ENCODE measurements around the gene UPF3A.
"Not testable (repeated sequence)": the region's sequence is repeated elsewhere in the genome, so short reads cannot be mapped to it uniquely, and the experiment has no call there.

UPF3A gene

DNA sequence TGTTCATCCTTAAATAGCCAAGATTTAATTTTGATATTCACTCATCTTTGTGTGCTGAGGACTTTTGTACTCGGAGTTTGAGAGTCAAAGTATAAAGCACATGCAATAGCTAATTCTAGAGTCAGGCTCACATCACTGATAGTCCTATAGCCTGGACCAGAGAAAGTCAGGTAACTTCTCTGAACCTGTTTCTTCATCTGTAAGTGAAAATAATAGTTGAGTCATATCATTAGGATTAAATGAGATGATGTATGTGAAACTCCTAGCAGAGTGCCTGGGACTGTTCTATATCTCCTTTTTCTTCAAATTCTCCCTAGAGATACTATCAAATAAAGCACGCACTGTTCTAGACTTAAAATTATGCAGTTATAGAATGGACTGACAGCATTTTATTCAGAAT lies 41.9 kb downstream of the UPF3A start:
- DNase-seq (ENCODE audit: low spot score in 2 of 2) (no peak), ATAC-seq (ENCODE audit: low read depth) (no peak)
- Mint-ChIP-seq H3K4me3 (no peak overlapping the region), H3K36me3 (peaks cover 43% of the 10 kb centered on the region), H3K27me3 (no peaks in the 10 kb centered on the region), H3K4me1 (peaks cover 31% of the 10 kb centered on the region), H3K9me3 (no peaks in the 10 kb centered on the region), H3K27ac (no peak overlapping the region)

DNA sequence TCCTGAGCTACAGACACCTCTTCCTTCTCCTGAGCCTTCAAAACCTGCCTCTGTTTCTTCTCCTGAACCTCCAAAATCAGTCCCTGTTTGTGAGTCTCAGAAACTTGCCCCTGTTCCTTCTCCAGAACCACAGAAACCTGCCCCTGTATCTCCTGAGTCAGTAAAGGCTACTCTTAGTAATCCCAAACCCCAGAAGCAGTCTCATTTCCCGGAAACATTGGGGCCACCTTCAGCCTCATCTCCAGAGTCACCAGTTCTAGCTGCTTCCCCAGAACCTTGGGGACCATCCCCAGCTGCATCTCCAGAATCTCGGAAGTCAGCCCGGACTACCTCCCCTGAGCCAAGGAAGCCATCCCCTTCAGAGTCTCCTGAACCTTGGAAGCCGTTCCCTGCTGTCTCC lies 42.9 kb downstream of the UPF3A start:
- Mint-ChIP-seq H3K4me1 (peaks cover 28% of the 10 kb centered on the region), H3K27ac (peak overlapping the region; percentile 85), H3K4me3 (no peak overlapping the region), H3K9me3 (no peaks in the 10 kb centered on the region), H3K27me3 (no peaks in the 10 kb centered on the region), H3K36me3 (peaks cover 40% of the 10 kb centered on the region)
- DNase-seq (ENCODE audit: low spot score in 2 of 2) (no peak), ATAC-seq (ENCODE audit: low read depth) (no peak)

DNA sequence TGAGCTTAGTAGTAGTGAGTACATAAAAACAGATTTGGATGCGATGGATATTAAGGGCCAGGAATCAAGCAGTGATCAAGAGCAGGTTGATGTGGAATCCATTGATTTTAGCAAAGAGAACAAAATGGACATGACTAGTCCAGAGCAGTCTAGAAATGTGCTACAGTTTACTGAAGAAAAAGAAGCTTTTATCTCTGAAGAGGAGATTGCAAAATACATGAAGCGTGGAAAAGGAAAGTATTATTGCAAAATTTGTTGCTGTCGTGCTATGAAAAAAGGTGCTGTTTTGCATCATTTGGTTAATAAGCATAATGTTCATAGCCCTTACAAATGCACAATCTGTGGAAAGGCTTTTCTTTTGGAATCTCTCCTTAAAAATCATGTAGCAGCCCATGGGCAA lies 44.3 kb downstream of the UPF3A start:
- ATAC-seq (ENCODE audit: low read depth) (no peak), DNase-seq (ENCODE audit: low spot score in 2 of 2) (no peak)
- Mint-ChIP-seq H3K9me3 (no peaks in the 10 kb centered on the region), H3K4me3 (no peak overlapping the region), H3K36me3 (peaks cover 30% of the 10 kb centered on the region), H3K4me1 (peaks cover 18% of the 10 kb centered on the region), H3K27me3 (no peaks in the 10 kb centered on the region), H3K27ac (peak overlapping the region; percentile 85)

DNA sequence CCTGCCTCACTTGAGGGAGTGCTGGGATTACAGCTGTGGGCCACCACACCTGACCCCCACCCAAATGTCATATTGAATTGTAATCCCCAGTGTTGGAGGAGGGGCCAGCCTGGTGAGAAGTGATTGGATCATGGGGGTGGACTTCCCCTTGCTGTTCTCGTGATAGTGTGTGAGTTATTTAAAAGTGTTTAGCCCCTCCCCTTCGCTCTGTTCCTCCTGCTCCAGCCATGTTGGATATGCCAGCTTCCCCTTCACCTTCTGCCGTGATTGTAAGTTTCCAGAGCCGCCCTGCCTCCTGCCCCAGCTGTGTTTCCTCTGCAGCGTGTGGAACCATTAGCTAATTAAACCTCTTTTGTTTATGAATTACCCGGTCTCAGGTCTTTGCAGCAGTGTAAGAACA lies 46.6 kb downstream of the UPF3A start:
- peaks cover 14% of the 10 kb centered on the region for H3K4me1 Mint-ChIP-seq
- ATAC-seq (ENCODE audit: low read depth) (no peak), DNase-seq (ENCODE audit: low spot score in 2 of 2) (no peak)
- no peak overlapping the region for H3K4me3 Mint-ChIP-seq
- peak overlapping the region; percentile 50 for H3K27ac Mint-ChIP-seq
- H3K9me3 Mint-ChIP-seq, result no peaks in the 10 kb centered on the region
- peaks cover 23% of the 10 kb centered on the region for H3K36me3 Mint-ChIP-seq
- H3K27me3 Mint-ChIP-seq, result no peaks in the 10 kb centered on the region

- DNase-seq (ENCODE audit: low spot score in 2 of 2) (no peak), ATAC-seq (ENCODE audit: low read depth) (no peak)
- H3K4me1 Mint-ChIP-seq, result peaks cover 14% of the 10 kb centered on the region
- no peaks in the 10 kb centered on the region for H3K9me3 Mint-ChIP-seq
- H3K4me3 Mint-ChIP-seq, result no peak overlapping the region
- no peaks in the 10 kb centered on the region for H3K27me3 Mint-ChIP-seq
- H3K36me3 Mint-ChIP-seq, result peaks cover 23% of the 10 kb centered on the region
- H3K27ac Mint-ChIP-seq, result peak overlapping the region; percentile 50
Observed at GRCh38 chr13:114328595-114328994, 47.2 kb downstream of the UPF3A start.

DNA sequence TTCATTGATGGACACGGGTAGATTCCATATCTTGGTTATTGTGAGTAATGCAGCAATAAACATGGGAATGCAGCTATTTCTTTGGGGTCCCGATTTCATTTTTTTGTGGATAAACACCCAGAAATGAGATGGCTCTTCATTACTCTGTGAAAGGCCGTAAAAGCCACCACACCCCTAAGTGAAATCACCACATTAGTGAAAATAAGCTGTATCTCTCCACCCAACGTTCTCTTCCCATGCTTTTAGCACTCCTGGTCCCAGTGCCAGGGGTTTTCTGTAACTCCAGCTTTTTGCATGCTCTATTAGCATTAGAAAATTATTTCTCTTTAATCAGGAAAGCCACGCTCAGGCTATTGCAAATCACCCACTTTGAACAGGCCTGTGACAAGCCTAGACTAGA lies 48.7 kb downstream of the UPF3A start:
- DNase-seq (ENCODE audit: low spot score in 2 of 2) (no peak), ATAC-seq (ENCODE audit: low read depth) (no peak)
- Mint-ChIP-seq H3K36me3 (peaks cover 10% of the 10 kb centered on the region), H3K27ac (no peak overlapping the region), H3K9me3 (no peaks in the 10 kb centered on the region), H3K4me3 (no peak overlapping the region), H3K4me1 (peaks cover 25% of the 10 kb centered on the region), H3K27me3 (no peaks in the 10 kb centered on the region)

GRCh38 chr13:114333881-114334280 lies 52.5 kb downstream of the UPF3A start:
- peaks cover 14% of the 10 kb centered on the region for H3K4me1 Mint-ChIP-seq
- not testable (repeated sequence) for H3K27me3 Mint-ChIP-seq; H3K9me3 Mint-ChIP-seq; H3K36me3 Mint-ChIP-seq; DNase-seq (ENCODE audit: low spot score in 2 of 2); ATAC-seq (ENCODE audit: low read depth)
- H3K4me3 Mint-ChIP-seq, result peak overlapping the region; percentile 68
- H3K27ac Mint-ChIP-seq, result peak overlapping the region; percentile 83

DNA sequence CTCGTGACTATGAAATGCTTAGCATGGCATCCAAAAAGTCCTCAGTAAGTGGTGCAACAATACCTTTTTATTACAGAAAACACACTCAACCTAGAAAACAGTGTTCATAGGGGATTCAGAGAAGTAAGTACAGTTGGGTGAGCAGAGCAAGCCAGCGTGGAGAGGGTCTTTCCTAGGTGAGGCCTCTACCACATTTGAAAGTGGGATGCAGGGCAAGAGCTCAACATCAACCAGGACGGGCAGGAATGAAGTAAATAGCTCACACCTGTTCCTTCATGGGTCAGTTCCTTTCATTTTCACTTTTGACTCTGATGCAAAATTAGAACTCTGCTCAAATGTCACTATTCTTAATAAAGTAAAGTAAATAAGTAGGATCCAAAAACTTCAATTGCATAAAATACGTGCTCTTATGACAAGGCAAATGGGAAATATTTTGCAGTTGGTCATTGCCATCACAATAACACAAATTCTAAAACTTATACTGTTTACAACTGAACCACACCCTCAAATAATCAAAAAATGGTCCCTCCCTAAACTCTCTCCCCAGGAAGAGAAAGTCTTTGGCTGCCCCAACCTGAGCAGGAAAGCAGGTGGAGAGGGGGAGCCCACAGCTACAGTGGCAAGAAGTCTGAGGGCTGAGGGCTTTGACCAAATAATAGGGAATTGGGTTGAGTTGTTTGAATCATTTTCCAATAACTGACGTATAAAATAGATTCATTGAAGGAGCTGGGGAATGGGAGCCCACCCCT lies 53.1 kb downstream of the UPF3A start:
- H3K9me3 Mint-ChIP-seq, result no peaks in the 10 kb centered on the region
- H3K27ac Mint-ChIP-seq, result peak overlapping the region; percentile 83
- H3K36me3 Mint-ChIP-seq, result no peaks in the 10 kb centered on the region
- no peaks in the 10 kb centered on the region for H3K27me3 Mint-ChIP-seq
- ATAC-seq (ENCODE audit: low read depth) (peak; percentile 41), DNase-seq (ENCODE audit: low spot score in 2 of 2) (no peak)
- peaks cover 14% of the 10 kb centered on the region for H3K4me1 Mint-ChIP-seq
- peak overlapping the region; percentile 68 for H3K4me3 Mint-ChIP-seq

- not testable (repeated sequence) for H3K9me3 Mint-ChIP-seq; H3K27ac Mint-ChIP-seq; H3K36me3 Mint-ChIP-seq; DNase-seq (ENCODE audit: low spot score in 2 of 2); ATAC-seq (ENCODE audit: low read depth); H3K4me3 Mint-ChIP-seq; H3K27me3 Mint-ChIP-seq
- peaks cover 18% of the 10 kb centered on the region for H3K4me1 Mint-ChIP-seq
Observed at GRCh38 chr13:114336457-114336856, 55.1 kb downstream of the UPF3A start.

- Mint-ChIP-seq H3K4me1 (peaks cover 14% of the 10 kb centered on the region), H3K27ac (no peak overlapping the region), H3K27me3 (no peaks in the 10 kb centered on the region), H3K4me3 (no peak overlapping the region), H3K36me3 (no peaks in the 10 kb centered on the region), H3K9me3 (no peaks in the 10 kb centered on the region)
- no peak for ATAC-seq (ENCODE audit: low read depth)
- no peak for DNase-seq (ENCODE audit: low spot score in 2 of 2)
Observed at GRCh38 chr13:114338959-114339358, 57.6 kb downstream of the UPF3A start.

DNA sequence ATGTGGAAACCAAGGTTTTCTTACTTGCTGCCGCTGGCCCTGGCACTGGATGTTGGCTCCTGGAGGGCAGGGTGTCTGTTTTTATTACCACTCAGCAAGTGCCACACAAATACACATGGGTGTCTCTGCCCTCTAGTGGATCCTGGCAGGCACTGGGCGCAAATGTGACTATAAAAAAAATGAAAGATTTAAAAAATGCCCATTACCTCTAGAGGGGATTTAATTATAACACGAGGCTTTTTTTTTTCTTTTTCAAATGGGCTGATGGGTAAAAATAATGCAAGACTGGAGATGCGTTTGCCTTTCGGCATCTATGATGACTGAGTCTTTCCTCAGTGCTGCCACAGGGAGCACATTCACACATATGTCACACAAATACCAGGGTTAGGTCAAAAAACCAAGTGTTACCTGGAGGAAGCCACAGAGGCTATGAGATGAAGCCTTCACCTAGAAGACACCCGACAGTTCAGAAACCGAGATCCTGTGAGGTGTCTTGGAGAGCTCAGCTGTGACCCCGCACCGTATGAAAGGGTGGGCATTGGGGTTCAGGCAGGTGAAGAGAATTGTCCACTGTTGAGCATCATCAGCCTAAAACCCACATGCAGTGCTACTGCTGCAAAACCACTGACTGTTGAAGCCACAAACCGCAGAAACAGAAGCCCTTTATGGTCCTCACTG lies 58.6 kb downstream of the UPF3A start:
- Mint-ChIP-seq H3K36me3 (no peaks in the 10 kb centered on the region), H3K4me1 (peaks cover 6% of the 10 kb centered on the region), H3K27me3 (no peaks in the 10 kb centered on the region), H3K4me3 (no peak overlapping the region), H3K9me3 (no peaks in the 10 kb centered on the region), H3K27ac (no peak overlapping the region)
- ATAC-seq (ENCODE audit: low read depth), result peak; percentile 54
- DNase-seq (ENCODE audit: low spot score in 2 of 2), result peak in 1 of 2 donors; percentile 38

DNA sequence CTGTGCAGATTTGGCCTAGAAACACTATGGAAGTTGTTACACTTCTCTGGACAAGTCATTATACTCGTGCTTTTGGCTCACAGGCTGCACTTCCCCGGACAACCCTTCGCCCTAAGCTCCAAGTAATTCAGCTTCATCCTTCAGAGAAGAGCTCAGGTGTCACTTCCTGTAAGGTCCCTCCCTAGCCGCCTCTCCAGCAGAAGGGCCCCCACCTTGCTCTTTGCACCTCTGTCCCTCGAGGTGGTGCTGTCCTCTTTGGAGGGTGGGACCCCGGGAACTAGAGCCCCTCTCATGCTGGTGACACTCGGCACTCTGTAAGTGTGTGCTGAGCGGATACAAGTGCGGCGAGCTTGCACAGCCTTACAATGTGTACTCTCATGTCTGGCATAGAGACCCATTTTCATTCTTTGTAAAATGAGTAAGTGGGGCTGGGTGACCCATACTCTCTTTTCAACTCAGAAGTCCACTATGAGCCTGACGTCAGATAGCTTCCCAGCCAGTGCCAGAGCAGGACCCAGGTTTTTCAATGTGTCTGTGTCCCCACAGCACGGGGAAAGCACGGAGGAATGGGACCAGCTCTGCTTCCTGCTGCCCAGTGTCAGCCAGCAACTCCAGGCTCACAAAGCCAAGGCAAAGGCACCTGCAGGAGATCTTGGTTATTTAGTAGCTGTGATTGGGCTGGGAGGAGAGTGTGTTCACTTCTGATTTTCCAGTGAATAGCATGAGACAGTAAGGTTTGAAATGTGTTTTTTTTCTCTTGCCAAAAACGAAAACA lies 59.8 kb downstream of the UPF3A start:
- Mint-ChIP-seq H3K27me3 (no peaks in the 10 kb centered on the region), H3K36me3 (no peaks in the 10 kb centered on the region), H3K27ac (no peak overlapping the region), H3K9me3 (no peaks in the 10 kb centered on the region), H3K4me3 (no peak overlapping the region), H3K4me1 (peaks cover 4% of the 10 kb centered on the region)
- no peak for ATAC-seq (ENCODE audit: low read depth)
- DNase-seq (ENCODE audit: low spot score in 2 of 2), result no peak

GRCh38 chr13:114347256-114347655 lies 65.9 kb downstream of the UPF3A start:
- not testable (repeated sequence) for H3K9me3 Mint-ChIP-seq; ATAC-seq (ENCODE audit: low read depth); H3K4me3 Mint-ChIP-seq; DNase-seq (ENCODE audit: low spot score in 2 of 2); H3K36me3 Mint-ChIP-seq; H3K4me1 Mint-ChIP-seq; H3K27ac Mint-ChIP-seq; H3K27me3 Mint-ChIP-seq

- peak in 1 of 2 donors; percentile 30 for DNase-seq (ENCODE audit: low spot score in 2 of 2)
- H3K27me3 Mint-ChIP-seq; H3K4me3 Mint-ChIP-seq; H3K4me1 Mint-ChIP-seq; H3K27ac Mint-ChIP-seq; ATAC-seq (ENCODE audit: low read depth); H3K9me3 Mint-ChIP-seq; H3K36me3 Mint-ChIP-seq: not testable (repeated sequence)
Observed at GRCh38 chr13:114352763-114353162, 71.4 kb downstream of the UPF3A start.
